ENCODE measurements around the gene MRPL43. TPM values are rescaled to one million over a fixed set of nuclear protein-coding genes. Genes with fewer than 3 reads are reported as not detected.

MRPL43 gene
- polyA plus RNA-seq, 2 of the 4 experiments (the other 2 are of a cell fraction), result 76.3 to 83.4 TPM

- H3K4me1 ChIP-seq, result peaks cover 25% of the 10 kb centered on the region
- H3K4me2 ChIP-seq, result no peak overlapping the region
- no peak for FAIRE-seq
- ATAC-seq, result no peak
- TF ChIP-seq TFCP2L1 (CRISPR knock-in tag; IDR thresholded peaks at IDR 0.05) (no peak), RCOR1 (IDR thresholded peaks at IDR 0.05; ENCODE audit: low read depth, low read length) (no peak), POLR2AphosphoS2 (conservative IDR thresholded peaks at IDR 0.05; ENCODE audit: low read length) (no peak), ZC3H11A (IDR thresholded peaks at IDR 0.05) (no peak), BHLHE40 (IDR thresholded peaks at IDR 0.05; ENCODE audit: low read depth, low read length) (no peak), FOSL2 (IDR thresholded peaks at IDR 0.05) (no peak), FOSL2 (CRISPR knock-in tag; IDR thresholded peaks at IDR 0.05) (no peak), HEYL (CRISPR knock-in tag; IDR thresholded peaks at IDR 0.05) (no peak), FOXS1 (CRISPR knock-in tag; IDR thresholded peaks at IDR 0.05) (no peak), HDAC2 (IDR thresholded peaks at IDR 0.05) (no peak), ZNF302 (CRISPR knock-in tag; IDR thresholded peaks at IDR 0.05) (no peak), MAFK (IDR thresholded peaks at IDR 0.05; ENCODE audit: partially characterized antibody) (no peak), NPAS2 (CRISPR knock-in tag; IDR thresholded peaks at IDR 0.05; ENCODE audit: borderline replicate concordance) (no peak), JUNB (IDR thresholded peaks at IDR 0.05) (no peak), HOXA7 (CRISPR knock-in tag; IDR thresholded peaks at IDR 0.05) (no peak), CHD4 (IDR thresholded peaks at IDR 0.05; ENCODE audit: borderline replicate concordance) (no peak), HOXB13 (CRISPR knock-in tag; IDR thresholded peaks at IDR 0.05; ENCODE audit: low read depth) (no peak), NFE2L2 (conservative IDR thresholded peaks at IDR 0.05; ENCODE audit: low read length) (no peak)
- TF ChIP-seq, protein P1, sequence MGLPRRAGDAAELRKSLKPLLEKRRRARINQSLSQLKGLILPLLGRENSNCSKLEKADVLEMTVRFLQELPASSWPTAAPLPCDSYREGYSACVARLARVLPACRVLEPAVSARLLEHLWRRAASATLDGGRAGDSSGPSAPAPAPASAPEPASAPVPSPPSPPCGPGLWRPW (IDR thresholded peaks at IDR 0.05), result no peak
- WGBS (ENCODE audit: missing lambda C conversion rate), result 87% methylated on average over 12 of the region's 13 CpGs
- ChIA-PET CTCF (interaction anchor here (0.6 to 25.8 kb wide), 6 partner anchors 10 to 33 kb away, joined by 3 to 608 read pairs (median 8); partner anchors contain the start of gene LZTS2), POLR2A (no interaction called here)
- H3K9me3 ChIP-seq, result no peaks in the 10 kb centered on the region
- DNase-seq (ENCODE audit: low read depth in 1 of 2, low spot score in 1 of 2), result no peak
- no peak overlapping the region for H3K27ac ChIP-seq
- no peak overlapping the region for H3K4me3 ChIP-seq
Measured at GRCh38 chr10:100983868-100984671, 3.2 kb downstream of the MRPL43 start.

GRCh38 chr10:100982916-100983830 is 4.1 kb downstream of the MRPL43 start:
- CTCF ChIA-PET, result interaction anchor here (0.6 to 25.8 kb wide), 6 partner anchors 9 to 33 kb away, joined by 3 to 608 read pairs (median 3); no protein-coding TSS in a partner anchor
- no peak for FAIRE-seq
- no peak for DNase-seq (ENCODE audit: low read depth in 1 of 2, low spot score in 1 of 2)
- 92% methylated on average over 15 of the region's 24 CpGs for WGBS (ENCODE audit: missing lambda C conversion rate)
- Histone ChIP-seq H3K4me3 (no peak overlapping the region), H3K27ac (no peak overlapping the region), H3K9me3 (no peaks in the 10 kb centered on the region), H3K4me1 (peaks cover 16% of the 10 kb centered on the region), H3K4me2 (no peak overlapping the region)
- no peak for TF ChIP-seq CEBPB (IDR thresholded peaks at IDR 0.05)
- TF ChIP-seq HOXB13 (CRISPR knock-in tag; IDR thresholded peaks at IDR 0.05; ENCODE audit: low read depth), result no peak
- no peak for TF ChIP-seq BHLHE40 (IDR thresholded peaks at IDR 0.05; ENCODE audit: low read depth, low read length)
- TF ChIP-seq EHMT2 (IDR thresholded peaks at IDR 0.05; ENCODE audit: low read depth), result no peak
- TF ChIP-seq RARB (CRISPR knock-in tag; IDR thresholded peaks at IDR 0.05), result no peak
- TF ChIP-seq NPAS2 (CRISPR knock-in tag; IDR thresholded peaks at IDR 0.05; ENCODE audit: borderline replicate concordance), result no peak
- TF ChIP-seq KDM5A (IDR thresholded peaks at IDR 0.05), result no peak
- TF ChIP-seq JUN (IDR thresholded peaks at IDR 0.05), result no peak
- TF ChIP-seq POLR2A (IDR thresholded peaks at IDR 0.05; ENCODE audit: low read length), result no peak
- TF ChIP-seq, protein P2, sequence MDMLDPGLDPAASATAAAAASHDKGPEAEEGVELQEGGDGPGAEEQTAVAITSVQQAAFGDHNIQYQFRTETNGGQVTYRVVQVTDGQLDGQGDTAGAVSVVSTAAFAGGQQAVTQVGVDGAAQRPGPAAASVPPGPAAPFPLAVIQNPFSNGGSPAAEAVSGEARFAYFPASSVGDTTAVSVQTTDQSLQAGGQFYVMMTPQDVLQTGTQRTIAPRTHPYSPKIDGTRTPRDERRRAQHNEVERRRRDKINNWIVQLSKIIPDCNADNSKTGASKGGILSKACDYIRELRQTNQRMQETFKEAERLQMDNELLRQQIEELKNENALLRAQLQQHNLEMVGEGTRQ (IDR thresholded peaks at IDR 0.05), result no peak
- TF ChIP-seq, protein P1 (IDR thresholded peaks at IDR 0.05), result no peak
- TF ChIP-seq ZSCAN20 (CRISPR knock-in tag; IDR thresholded peaks at IDR 0.05), result no peak
- no peak for TF ChIP-seq HMGXB4 (CRISPR knock-in tag; IDR thresholded peaks at IDR 0.05; ENCODE audit: borderline replicate concordance)
- no peak for TF ChIP-seq MYC (IDR thresholded peaks at IDR 0.05; ENCODE audit: borderline replicate concordance, low read length)
- TF ChIP-seq, protein P3, sequence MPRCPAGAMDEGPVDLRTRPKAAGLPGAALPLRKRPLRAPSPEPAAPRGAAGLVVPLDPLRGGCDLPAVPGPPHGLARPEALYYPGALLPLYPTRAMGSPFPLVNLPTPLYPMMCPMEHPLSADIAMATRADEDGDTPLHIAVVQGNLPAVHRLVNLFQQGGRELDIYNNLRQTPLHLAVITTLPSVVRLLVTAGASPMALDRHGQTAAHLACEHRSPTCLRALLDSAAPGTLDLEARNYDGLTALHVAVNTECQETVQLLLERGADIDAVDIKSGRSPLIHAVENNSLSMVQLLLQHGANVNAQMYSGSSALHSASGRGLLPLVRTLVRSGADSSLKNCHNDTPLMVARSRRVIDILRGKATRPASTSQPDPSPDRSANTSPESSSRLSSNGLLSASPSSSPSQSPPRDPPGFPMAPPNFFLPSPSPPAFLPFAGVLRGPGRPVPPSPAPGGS (IDR thresholded peaks at IDR 0.05), result no peak
- POLR2A ChIA-PET, result no interaction called here
- ATAC-seq, result no peak

Measured in A549 (cell line).